Measurements from ENCODE around the gene FBXO41. TPM values are rescaled to one million over a fixed set of nuclear protein-coding genes. Genes with fewer than 3 reads are reported as not detected.

The FBXO41 gene
- total and polyA plus RNA-seq, 10 of the 15 experiments (the other 5 are each of a cell fraction or from before 2014, with no cell fraction given), result 1.9 to 38.9 (median 11.3) TPM

DNA sequence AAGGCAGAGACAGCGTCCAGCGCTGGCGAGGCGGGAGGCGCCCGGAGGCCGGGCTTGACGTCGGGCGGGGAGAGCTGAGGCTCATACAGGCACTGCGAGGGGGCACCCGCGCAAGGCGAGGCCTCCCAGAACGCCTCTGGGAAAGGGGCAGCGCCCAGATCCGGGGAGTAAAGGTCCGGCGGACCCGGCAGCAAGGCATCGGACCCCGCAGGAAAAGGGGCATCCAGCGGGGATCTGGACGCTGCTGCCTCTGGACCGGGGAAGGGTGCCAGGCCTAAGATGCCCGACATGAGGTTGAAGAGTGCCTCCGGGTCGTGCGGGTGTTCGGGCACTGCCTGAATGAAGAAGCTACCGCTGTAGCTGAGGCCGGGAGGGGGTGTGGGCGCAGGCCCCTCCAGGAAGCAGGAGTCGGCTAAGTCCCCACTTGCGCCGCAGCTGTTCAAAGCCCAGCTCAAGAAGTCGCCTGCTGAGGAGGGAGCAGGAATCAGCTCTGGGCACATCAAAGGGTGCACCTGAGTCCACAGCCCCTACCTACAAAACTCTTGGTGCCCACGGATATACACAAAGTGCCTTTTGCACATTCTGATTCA lies 8.1 kb upstream of the FBXO41 start:
- peaks cover 4% of the 10 kb centered on the region; the same call in 1 of the 2 replicates for H4K20me1 ChIP-seq (ENCODE audit: control insufficient read depth, insufficient read depth)
- no peak overlapping the region for H2AFZ ChIP-seq (ENCODE audit: control insufficient read depth, low read depth, low read length)
- no TSS peak for BruUV-seq (replicated peaks)
- 15% methylated on average over 37 of the region's 38 CpGs for WGBS (ENCODE audit: insufficient coverage, insufficient replicate concordance, low lambda C conversion rate, missing lambda C conversion rate)
- H3K36me3 ChIP-seq (ENCODE audit: control insufficient read depth in 2 of 2, insufficient read depth in 2 of 2, low read length in 1 of 2), result no peaks in the 10 kb centered on the region
- H3K4me1 ChIP-seq (ENCODE audit: control insufficient read depth, insufficient read depth, low read length), result peaks cover 4% of the 10 kb centered on the region; the same call in 1 of the 2 replicates
- H3K9me3 ChIP-seq (replicated peaks; ENCODE audit: control insufficient read depth, insufficient read depth, low read length), result no peaks in the 10 kb centered on the region; the same call in 2 of the 3 replicates
- ChIA-PET SMC1A (ENCODE audit: uncharacterized antibody, unreplicated experiment) (interaction anchor here (1.2 to 5.6 kb wide), 3 partner anchors 12 to 115 kb away, joined by 3 to 39 read pairs (median 3); no protein-coding TSS in a partner anchor), POLR2A (interaction anchor here (1.1 to 1.3 kb wide), 2 partner anchors 8 to 24 kb away, joined by 3 read pairs; partner anchors contain the start of gene FBXO41), RAD21 (ENCODE audit: unreplicated experiment) (interaction anchor here (1.0 to 1.5 kb wide), 2 partner anchors 14 to 72 kb away, joined by 3 read pairs; no protein-coding TSS in a partner anchor), CTCF (interaction anchor here (1.8 to 6.4 kb wide), 3 partner anchors 11 to 80 kb away, joined by 4 to 99 read pairs (median 13); partner anchors contain the start of genes CCT7 and PRADC1)
- ATAC-seq (no peak), FAIRE-seq (no peak), DNase-seq (ENCODE audit: low read depth, low spot score) (no peak)
- H3K27ac ChIP-seq (ENCODE audit: control insufficient read depth, insufficient read depth), result no peak overlapping the region
- H3K9ac ChIP-seq (ENCODE audit: control insufficient read depth, insufficient read depth, low read length), result no peak overlapping the region
- H3K4me2 ChIP-seq (ENCODE audit: control insufficient read depth, insufficient read depth), result peak overlapping the region; percentile 93; the same call in 1 of the 2 replicates
- H3K27me3 ChIP-seq (replicated peaks in 1 of 2; ENCODE audit: control insufficient read depth in 2 of 2, insufficient read depth in 2 of 2, low read length in 1 of 2), result peaks cover 13 to 28% of the 10 kb centered on the region in 2 experiments
- no peak overlapping the region for H3K4me3 ChIP-seq
- intact Hi-C loops (cut with micrococcal nuclease; ENCODE audit: unreplicated experiment), result no loop called here
- in situ Hi-C loops (cut with MboI), result no loop called here
- no peaks in the 10 kb centered on the region for H3K79me2 ChIP-seq (ENCODE audit: control insufficient read depth, insufficient read depth, low read length)
- TF ChIP-seq, protein P1, sequence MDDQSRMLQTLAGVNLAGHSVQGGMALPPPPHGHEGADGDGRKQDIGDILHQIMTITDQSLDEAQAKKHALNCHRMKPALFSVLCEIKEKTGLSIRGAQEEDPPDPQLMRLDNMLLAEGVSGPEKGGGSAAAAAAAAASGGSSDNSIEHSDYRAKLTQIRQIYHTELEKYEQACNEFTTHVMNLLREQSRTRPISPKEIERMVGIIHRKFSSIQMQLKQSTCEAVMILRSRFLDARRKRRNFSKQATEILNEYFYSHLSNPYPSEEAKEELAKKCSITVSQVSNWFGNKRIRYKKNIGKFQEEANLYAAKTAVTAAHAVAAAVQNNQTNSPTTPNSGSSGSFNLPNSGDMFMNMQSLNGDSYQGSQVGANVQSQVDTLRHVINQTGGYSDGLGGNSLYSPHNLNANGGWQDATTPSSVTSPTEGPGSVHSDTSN (IDR thresholded peaks at IDR 0.05; ENCODE audit: insufficient replicate concordance, low read depth, low read length), result no peak
- TF ChIP-seq, protein P2, sequence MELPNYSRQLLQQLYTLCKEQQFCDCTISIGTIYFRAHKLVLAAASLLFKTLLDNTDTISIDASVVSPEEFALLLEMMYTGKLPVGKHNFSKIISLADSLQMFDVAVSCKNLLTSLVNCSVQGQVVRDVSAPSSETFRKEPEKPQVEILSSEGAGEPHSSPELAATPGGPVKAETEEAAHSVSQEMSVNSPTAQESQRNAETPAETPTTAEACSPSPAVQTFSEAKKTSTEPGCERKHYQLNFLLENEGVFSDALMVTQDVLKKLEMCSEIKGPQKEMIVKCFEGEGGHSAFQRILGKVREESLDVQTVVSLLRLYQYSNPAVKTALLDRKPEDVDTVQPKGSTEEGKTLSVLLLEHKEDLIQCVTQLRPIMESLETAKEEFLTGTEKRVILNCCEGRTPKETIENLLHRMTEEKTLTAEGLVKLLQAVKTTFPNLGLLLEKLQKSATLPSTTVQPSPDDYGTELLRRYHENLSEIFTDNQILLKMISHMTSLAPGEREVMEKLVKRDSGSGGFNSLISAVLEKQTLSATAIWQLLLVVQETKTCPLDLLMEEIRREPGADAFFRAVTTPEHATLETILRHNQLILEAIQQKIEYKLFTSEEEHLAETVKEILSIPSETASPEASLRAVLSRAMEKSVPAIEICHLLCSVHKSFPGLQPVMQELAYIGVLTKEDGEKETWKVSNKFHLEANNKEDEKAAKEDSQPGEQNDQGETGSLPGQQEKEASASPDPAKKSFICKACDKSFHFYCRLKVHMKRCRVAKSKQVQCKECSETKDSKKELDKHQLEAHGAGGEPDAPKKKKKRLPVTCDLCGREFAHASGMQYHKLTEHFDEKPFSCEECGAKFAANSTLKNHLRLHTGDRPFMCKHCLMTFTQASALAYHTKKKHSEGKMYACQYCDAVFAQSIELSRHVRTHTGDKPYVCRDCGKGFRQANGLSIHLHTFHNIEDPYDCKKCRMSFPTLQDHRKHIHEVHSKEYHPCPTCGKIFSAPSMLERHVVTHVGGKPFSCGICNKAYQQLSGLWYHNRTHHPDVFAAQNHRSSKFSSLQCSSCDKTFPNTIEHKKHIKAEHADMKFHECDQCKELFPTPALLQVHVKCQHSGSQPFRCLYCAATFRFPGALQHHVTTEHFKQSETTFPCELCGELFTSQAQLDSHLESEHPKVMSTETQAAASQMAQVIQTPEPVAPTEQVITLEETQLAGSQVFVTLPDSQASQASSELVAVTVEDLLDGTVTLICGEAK (IDR thresholded peaks at IDR 0.05; ENCODE audit: borderline replicate concordance), result no peak
- TF ChIP-seq NFYA (IDR thresholded peaks at IDR 0.05; ENCODE audit: borderline replicate concordance, low read depth, low read length) (no peak), MEF2B (IDR thresholded peaks at IDR 0.05; ENCODE audit: partially characterized antibody, poor library complexity, severe bottlenecking) (no peak), POU2F2 (IDR thresholded peaks at IDR 0.05; ENCODE audit: borderline replicate concordance, low read depth, low read length) (no peak), GABPA (IDR thresholded peaks at IDR 0.05; ENCODE audit: low read depth) (no peak), HCFC1 (IDR thresholded peaks at IDR 0.05; ENCODE audit: low read length) (no peak), EED (IDR thresholded peaks at IDR 0.05; ENCODE audit: low read depth) (no peak), EP300 (IDR thresholded peaks at IDR 0.05; ENCODE audit: borderline replicate concordance in 1 of 2, control insufficient read depth in 1 of 2, low read depth in 2 of 2, low read length in 2 of 2) (no peak)
- TF ChIP-seq, protein P3, sequence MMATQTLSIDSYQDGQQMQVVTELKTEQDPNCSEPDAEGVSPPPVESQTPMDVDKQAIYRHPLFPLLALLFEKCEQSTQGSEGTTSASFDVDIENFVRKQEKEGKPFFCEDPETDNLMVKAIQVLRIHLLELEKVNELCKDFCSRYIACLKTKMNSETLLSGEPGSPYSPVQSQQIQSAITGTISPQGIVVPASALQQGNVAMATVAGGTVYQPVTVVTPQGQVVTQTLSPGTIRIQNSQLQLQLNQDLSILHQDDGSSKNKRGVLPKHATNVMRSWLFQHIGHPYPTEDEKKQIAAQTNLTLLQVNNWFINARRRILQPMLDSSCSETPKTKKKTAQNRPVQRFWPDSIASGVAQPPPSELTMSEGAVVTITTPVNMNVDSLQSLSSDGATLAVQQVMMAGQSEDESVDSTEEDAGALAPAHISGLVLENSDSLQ (IDR thresholded peaks at IDR 0.05), result no peak
- TF ChIP-seq, protein P4, sequence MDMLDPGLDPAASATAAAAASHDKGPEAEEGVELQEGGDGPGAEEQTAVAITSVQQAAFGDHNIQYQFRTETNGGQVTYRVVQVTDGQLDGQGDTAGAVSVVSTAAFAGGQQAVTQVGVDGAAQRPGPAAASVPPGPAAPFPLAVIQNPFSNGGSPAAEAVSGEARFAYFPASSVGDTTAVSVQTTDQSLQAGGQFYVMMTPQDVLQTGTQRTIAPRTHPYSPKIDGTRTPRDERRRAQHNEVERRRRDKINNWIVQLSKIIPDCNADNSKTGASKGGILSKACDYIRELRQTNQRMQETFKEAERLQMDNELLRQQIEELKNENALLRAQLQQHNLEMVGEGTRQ (IDR thresholded peaks at IDR 0.05; ENCODE audit: borderline replicate concordance, low read depth, low read length), result no peak
- TF ChIP-seq, protein P5, sequence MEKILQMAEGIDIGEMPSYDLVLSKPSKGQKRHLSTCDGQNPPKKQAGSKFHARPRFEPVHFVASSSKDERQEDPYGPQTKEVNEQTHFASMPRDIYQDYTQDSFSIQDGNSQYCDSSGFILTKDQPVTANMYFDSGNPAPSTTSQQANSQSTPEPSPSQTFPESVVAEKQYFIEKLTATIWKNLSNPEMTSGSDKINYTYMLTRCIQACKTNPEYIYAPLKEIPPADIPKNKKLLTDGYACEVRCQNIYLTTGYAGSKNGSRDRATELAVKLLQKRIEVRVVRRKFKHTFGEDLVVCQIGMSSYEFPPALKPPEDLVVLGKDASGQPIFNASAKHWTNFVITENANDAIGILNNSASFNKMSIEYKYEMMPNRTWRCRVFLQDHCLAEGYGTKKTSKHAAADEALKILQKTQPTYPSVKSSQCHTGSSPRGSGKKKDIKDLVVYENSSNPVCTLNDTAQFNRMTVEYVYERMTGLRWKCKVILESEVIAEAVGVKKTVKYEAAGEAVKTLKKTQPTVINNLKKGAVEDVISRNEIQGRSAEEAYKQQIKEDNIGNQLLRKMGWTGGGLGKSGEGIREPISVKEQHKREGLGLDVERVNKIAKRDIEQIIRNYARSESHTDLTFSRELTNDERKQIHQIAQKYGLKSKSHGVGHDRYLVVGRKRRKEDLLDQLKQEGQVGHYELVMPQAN (conservative IDR thresholded peaks at IDR 0.05), result no peak

Data from GM12878 (cell line).